ENCODE measurements around the gene CBLB. TPM values are rescaled to one million over a fixed set of nuclear protein-coding genes. Genes with fewer than 3 reads are reported as not detected.
A peak's percentile ranks its signal among the peaks of the same experiment; 100 is the strongest.

Gene CBLB
- total and polyA plus RNA-seq, 2 experiments from 2014 or later, result 20.5 to 47.7 TPM

DNA sequence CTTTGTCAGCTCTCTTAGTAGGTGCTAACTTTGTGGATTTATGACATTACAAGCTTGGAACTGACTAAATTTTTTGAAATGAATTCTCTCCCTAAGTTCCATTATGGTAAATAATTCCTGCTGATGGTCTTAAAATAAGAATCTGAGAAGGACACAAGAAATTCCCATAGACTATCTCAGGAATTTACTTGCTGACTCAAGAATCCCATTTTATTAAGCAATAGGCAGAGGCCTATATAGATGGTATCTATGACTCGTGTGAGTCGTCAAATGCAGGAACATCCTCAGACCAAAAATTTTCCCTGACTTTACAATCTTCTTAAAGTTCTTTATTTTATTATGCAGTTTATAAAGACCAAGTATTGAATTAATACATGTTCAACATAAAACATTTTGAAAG, 30.7 kb upstream of the CBLB start (continued):
- no peak for TF ChIP-seq JUNB (IDR thresholded peaks at IDR 0.05; ENCODE audit: unreplicated experiment)
- TF ChIP-seq EZH2 (IDR thresholded peaks at IDR 0.05; ENCODE audit: low read depth, unreplicated experiment), result no peak
- no peak for TF ChIP-seq STAT1 (IDR thresholded peaks at IDR 0.05; ENCODE audit: unreplicated experiment)
- no peak for TF ChIP-seq CTCF (conservative IDR thresholded peaks at IDR 0.05; ENCODE audit: low read depth in 2 of 2)

DNA sequence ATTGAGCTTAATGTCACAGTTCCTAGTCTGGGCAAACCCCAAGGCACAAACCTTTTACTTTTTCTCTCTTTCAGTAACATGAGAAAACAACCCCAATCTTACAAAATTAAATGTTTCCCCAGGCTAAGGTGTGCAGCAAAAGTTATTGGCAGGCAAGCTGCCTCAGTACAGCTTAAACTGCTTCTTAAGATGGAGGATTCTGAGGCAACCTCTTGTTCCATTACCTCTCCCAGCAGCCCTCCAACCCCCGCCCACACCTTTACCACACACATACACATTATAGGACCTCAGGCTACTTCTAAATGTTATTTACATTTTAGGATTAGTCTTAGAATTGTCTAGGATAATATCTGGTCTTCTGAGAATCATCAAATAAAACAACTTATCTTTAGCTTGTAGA, 22.3 kb upstream of the CBLB start:
- Histone ChIP-seq H3K36me3 (ENCODE audit: insufficient read depth) (no peaks in the 10 kb centered on the region), H2AFZ (peak overlapping the region; percentile 48; the same call in 1 of the 2 replicates), H3K79me2 (replicated peaks; ENCODE audit: insufficient read depth) (no peaks in the 10 kb centered on the region), H3F3A (replicated peaks; ENCODE audit: low read depth) (no peaks in the 10 kb centered on the region), H3K27ac (ENCODE audit: low read depth) (no peak overlapping the region), H3K27me3 (ENCODE audit: insufficient read depth) (no peaks in the 10 kb centered on the region), H3K4me1 (ENCODE audit: insufficient read depth) (no peaks in the 10 kb centered on the region; the same call in 1 of the 2 replicates), H3K4me3 (no peak overlapping the region), H3K9me2 (ENCODE audit: insufficient read depth) (no peaks in the 10 kb centered on the region), H3K4me2 (no peak overlapping the region), H4K20me1 (replicated peaks; ENCODE audit: insufficient read depth) (no peaks in the 10 kb centered on the region)
- ATAC-seq (no peak), DNase-seq (ENCODE audit: low spot score) (no peak)
- no peak overlapping the region for H3K27ac Mint-ChIP-seq
- H3K4me3 Mint-ChIP-seq, result no peak overlapping the region
- H3K4me1 Mint-ChIP-seq, result no peaks in the 10 kb centered on the region
- peaks cover 4% of the 10 kb centered on the region for H3K27me3 Mint-ChIP-seq (ENCODE audit: insufficient read depth, low read depth, poor library complexity)
- no peaks in the 10 kb centered on the region for H3K36me3 Mint-ChIP-seq (ENCODE audit: low read depth)
- H3K9me3 Mint-ChIP-seq, result no peaks in the 10 kb centered on the region
- TF ChIP-seq CREB1 (CRISPR knock-in tag; IDR thresholded peaks at IDR 0.05; ENCODE audit: low read depth) (no peak), NANOG (IDR thresholded peaks at IDR 0.05; ENCODE audit: borderline replicate concordance) (no peak), ETS1 (IDR thresholded peaks at IDR 0.05) (no peak), ZNF114 (CRISPR knock-in tag; IDR thresholded peaks at IDR 0.05) (no peak), STAT1 (IDR thresholded peaks at IDR 0.05; ENCODE audit: unreplicated experiment) (no peak), REST (IDR thresholded peaks at IDR 0.05; ENCODE audit: unreplicated experiment) (no peak), POLR2AphosphoS5 (IDR thresholded peaks at IDR 0.05; ENCODE audit: low read depth) (no peak), CTCF (conservative IDR thresholded peaks at IDR 0.05; ENCODE audit: low read depth in 2 of 2) (no peak)

Data from GM23338 (cell line).